ENCODE data around the gene COL2A1.
A peak's percentile ranks its signal among the peaks of the same experiment; 100 is the strongest.

Gene COL2A1

DNA sequence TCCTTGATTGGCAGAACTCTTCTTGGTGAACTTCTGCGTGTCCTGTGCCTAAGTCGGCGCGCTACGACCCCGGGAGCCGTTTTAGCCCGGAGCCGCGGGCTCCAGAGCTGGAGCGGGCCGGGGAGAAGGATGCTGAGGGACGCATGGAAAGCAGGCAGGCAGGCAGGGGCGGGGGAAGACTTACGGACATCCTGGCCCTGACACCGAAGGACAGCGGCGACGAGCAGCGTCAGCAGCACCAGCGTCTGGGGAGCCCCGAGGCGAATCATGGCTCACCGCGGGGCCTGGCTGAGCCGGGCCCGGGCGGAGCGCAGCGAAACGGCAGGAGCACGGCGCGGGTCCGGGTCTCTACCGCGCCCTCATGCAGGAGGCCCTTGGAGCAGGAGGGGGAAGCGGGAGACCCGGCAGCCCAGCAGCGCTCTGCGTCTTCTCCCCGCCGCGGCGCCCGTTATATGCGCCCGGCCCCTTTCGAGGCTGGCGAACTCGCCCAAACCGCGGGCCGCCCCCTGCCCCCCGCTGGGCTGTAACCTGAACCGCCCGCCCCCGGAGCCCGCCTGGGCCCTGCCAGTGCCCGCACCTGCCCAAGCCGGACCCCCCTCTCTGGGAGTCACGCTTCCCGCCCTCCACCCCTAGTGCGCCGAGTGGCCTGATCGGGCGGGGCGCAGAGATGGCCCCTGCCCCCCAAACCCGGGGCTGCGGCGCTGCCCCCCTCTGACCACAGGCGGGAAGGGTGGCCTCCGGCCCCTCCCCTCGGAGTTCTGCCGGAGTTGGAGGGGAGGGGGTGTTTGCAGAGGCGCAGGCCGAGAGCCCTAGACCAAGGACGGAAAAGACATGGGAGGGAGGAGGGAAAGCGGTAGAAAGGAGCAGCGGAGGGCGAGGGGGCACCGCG lies at the start of gene COL2A1:
TSS of gene COL2A1 (minus strand) at position 424 of the 889 bp plus-strand sequence. CDS start at position 269, 155 bp downstream.
- peak within 1 kb of the TSS; percentile 28 for H3K4me3 ChIP-seq (replicated peaks; ENCODE audit: low read depth, low read length)
- TF ChIP-seq, protein P1, sequence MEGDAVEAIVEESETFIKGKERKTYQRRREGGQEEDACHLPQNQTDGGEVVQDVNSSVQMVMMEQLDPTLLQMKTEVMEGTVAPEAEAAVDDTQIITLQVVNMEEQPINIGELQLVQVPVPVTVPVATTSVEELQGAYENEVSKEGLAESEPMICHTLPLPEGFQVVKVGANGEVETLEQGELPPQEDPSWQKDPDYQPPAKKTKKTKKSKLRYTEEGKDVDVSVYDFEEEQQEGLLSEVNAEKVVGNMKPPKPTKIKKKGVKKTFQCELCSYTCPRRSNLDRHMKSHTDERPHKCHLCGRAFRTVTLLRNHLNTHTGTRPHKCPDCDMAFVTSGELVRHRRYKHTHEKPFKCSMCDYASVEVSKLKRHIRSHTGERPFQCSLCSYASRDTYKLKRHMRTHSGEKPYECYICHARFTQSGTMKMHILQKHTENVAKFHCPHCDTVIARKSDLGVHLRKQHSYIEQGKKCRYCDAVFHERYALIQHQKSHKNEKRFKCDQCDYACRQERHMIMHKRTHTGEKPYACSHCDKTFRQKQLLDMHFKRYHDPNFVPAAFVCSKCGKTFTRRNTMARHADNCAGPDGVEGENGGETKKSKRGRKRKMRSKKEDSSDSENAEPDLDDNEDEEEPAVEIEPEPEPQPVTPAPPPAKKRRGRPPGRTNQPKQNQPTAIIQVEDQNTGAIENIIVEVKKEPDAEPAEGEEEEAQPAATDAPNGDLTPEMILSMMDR (IDR thresholded peaks at IDR 0.05; ENCODE audit: low read depth, low read length, missing control alignments), result no peak
- DNase-seq (ENCODE audit: extremely low read depth, low read depth), result no peak

DNA sequence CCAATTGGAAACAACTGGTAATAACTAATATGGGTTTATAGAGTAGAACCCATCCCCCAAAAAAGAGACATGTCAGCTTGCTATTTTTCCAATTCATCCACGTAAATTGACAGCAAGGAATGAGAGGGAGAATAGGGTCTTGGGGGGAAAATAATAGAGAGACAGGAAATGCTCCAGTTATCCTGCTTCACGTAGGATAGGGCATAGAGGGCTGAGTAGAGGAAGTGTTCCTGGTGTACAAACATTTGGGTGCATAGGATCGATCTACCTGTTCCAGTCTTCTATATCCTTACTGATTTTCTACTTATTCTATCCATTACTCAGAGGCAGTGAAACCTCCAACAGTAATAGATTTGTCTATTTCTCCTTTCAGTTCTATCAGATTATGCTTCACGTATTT lies 49.6 kb upstream of the COL2A1 start:
- TF ChIP-seq, protein P1 (IDR thresholded peaks at IDR 0.05; ENCODE audit: low read depth, low read length, missing control alignments), result no peak
- no peak overlapping the region for H3K4me3 ChIP-seq (replicated peaks; ENCODE audit: low read depth, low read length)
- DNase-seq (ENCODE audit: extremely low read depth, low read depth), result no peak

DNA sequence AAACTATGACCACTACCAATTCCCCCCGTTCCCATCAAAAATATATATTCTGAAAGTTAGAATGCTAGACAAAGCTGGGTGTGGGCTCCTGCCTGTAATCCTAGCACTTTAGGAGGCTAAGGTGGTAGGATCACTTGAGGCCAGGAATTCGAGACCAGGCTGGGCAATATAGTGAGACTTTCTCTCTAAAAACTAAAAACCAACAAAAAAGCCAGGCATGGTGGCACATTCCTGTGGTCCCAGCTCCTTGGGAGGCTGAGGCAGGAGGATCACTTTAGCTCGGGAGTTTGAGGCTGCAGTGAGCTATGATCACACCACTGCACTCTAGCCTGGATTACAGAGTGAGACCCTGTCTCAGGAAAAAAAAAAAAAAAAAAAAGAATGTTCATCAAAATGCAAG lies 48.8 kb upstream of the COL2A1 start:
- no peak overlapping the region for H3K4me3 ChIP-seq (replicated peaks; ENCODE audit: low read depth, low read length)
- TF ChIP-seq, protein P1 (IDR thresholded peaks at IDR 0.05; ENCODE audit: low read depth, low read length, missing control alignments), result no peak
- no peak for DNase-seq (ENCODE audit: extremely low read depth, low read depth)

DNA sequence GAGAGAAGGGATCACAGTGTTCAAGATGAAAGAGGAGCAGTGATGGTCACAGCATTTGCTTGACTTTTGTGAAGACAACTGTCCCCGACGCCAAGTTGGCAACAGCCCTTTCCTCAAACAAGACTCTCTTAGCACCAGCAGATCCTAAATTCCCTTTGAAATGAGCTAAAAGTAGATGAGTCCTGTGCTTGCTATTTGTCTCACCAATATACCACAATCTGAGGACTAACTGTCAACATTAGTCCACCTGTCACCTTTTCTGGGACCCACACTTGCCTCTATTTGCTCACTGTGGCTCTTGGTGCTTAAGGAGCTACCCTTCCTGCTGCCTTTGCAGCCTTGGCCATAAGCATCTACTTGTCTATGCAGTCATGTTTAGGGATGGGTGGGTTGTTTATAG lies 47.4 kb upstream of the COL2A1 start:
- TF ChIP-seq, protein P1 (IDR thresholded peaks at IDR 0.05; ENCODE audit: low read depth, low read length, missing control alignments), result no peak
- H3K4me3 ChIP-seq (replicated peaks; ENCODE audit: low read depth, low read length), result no peak overlapping the region
- DNase-seq (ENCODE audit: extremely low read depth, low read depth), result no peak

DNA sequence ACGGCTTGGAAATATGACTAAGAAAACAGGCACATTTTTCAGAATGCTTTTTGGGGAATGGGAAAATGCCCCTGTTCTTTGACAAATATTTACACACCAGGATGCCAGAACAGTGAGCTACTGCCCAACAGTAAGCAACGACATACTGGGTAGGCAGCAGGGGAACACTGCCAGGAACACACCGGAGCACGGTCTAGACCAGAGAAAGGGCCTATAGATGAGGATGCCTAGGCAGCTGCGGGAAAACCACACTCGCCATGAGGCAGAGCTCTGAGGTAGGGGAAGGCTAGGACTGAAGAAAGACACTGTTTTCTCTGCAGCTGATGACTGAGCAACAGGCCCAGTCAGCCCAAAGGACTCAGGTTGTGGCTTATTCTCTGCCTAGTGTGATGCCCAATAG lies 45.9 kb upstream of the COL2A1 start:
- DNase-seq (ENCODE audit: extremely low read depth, low read depth), result no peak
- H3K4me3 ChIP-seq (replicated peaks; ENCODE audit: low read depth, low read length), result no peak overlapping the region
- TF ChIP-seq, protein P1 (IDR thresholded peaks at IDR 0.05; ENCODE audit: low read depth, low read length, missing control alignments), result no peak

DNA sequence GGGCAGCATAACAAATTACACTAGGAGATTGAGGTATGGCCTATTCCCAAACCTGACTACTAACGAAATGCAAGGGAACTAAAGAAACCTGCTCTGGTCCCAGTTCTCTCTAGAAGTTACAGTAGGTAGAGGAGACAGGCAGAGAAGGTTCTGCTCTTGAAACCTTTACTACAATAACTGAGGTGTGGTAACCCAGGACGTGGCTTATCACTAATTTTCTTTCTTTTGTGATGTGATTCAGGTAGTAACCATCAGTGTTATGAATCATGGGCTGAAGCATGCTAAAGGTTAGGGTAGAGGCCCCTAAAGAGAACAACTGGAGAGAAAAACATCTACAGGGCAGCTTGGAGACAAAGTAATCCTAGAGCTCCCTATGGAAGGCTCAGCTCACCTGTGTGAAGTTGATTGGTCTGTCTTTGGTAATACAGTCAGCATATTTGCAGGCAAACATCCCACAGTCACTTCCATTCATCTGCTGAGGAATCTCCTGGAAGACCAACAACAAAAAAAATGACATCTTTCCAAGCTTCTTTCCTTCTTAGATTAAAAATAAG lies 41.8 kb upstream of the COL2A1 start:
- DNase-seq (ENCODE audit: extremely low read depth, low read depth), result no peak
- TF ChIP-seq, protein P1 (IDR thresholded peaks at IDR 0.05; ENCODE audit: low read depth, low read length, missing control alignments), result no peak
- no peak overlapping the region for H3K4me3 ChIP-seq (replicated peaks; ENCODE audit: low read depth, low read length)

Measured in HFF-Myc (cell line).